Measurements from ENCODE around the gene KCNK7.
"Not testable (repeated sequence)": the region's sequence is repeated elsewhere in the genome, so short reads cannot be mapped to it uniquely, and the experiment has no call there.

The KCNK7 gene

DNA sequence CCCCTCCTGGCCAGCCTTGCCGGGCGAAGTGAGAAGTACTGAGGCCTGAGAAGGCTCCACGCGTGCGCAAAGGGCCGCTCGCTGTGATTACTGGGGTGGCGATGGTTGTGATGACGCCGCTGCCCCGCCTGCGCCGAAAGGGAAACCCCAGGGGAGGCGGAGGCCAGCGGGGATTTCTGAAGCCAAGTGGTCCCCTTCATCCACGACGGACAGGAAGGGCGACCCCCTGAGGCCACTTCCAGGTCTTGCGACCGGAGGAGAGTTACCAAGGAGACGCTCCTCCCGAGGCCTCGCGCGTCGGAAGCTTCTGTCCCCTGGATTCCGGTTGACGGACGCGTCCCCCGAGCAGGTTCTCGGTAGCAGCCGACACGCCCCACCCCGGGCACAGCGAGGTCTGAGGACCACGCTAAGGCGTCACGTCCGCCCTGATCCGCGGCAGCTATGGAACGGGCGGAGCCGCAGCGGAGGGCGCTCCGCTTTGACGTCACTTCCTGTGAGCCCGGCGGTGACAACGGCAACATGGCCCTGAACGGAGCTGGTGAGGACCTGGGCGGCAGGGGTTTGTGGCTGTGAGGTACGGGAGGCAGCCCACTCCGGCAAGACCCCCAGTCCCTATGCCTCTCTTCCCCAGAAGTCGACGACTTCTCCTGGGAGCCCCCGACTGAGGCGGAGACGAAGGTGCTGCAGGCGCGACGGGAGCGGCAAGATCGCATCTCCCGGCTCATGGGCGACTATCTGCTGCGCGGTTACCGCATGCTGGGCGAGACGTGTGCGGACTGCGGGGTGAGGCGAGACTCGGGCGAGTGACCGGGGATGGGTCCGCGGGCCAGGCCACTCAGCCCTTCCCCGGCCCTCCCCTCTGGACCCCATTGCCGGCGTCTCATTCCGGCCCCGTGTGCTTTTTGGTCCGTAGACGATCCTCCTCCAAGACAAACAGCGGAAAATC is 25.4 kb downstream of the KCNK7 start, which contains the start of gene ZNRD2:
ZNRD2 (plus strand) TSS at position 505 of the 946 bp plus-strand sequence; CDS start at position 520, 15 bp downstream.
- no peak for TF ChIP-seq JUND (IDR thresholded peaks at IDR 0.05; ENCODE audit: low read depth)
- DNase-seq (ENCODE audit: low read depth in 1 of 2, low spot score in 1 of 2) = peak; percentile 99
- in situ Hi-C loops (cut with HindIII; ENCODE audit: low pct_unique_long_range_greater_than_20kb, low sequenced_read_pairs) = no loop called here

DNA sequence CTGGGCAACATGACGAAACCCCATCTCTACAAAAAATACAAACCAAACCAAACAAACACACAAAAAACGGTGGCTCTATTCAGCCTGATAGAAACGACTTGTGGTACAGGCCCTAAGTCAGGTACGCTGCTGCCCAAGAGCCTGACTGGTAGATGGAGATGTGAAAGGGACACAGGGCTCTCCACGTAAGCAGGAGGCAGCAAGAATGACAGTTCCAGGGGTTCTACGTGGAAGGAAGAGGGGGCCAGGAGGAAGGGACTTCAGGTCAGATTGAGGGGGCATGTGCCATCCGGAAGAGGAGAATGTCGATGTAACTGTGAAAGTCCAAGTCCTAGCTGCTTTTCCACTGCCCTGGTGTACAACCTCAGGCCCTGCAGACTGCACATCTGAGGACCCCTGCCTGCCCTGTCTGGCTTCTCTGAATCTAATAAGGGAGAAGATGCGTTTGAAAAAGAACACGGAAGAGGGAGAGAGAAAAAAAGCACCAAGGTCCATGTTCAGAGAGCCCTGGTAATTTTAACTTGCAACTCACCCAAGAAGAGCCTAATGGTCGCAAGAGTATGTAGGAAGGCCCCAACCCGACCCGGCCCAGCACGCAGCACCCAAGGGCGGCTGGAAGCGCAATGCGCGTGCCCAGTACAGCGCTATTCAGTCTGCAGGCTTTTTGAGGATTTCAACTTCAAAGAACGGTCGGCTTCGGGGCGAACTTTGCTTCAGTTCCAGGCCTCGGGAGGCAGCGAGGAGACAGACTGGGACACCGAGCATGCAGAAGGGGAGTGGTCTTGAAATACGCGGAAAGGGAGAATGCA is 26.2 kb downstream of the KCNK7 start:
- no peak for DNase-seq (ENCODE audit: low read depth in 1 of 2, low spot score in 1 of 2)
- no peak for TF ChIP-seq JUND (IDR thresholded peaks at IDR 0.05; ENCODE audit: low read depth)
- in situ Hi-C loops (cut with HindIII; ENCODE audit: low pct_unique_long_range_greater_than_20kb, low sequenced_read_pairs) = no loop called here

DNA sequence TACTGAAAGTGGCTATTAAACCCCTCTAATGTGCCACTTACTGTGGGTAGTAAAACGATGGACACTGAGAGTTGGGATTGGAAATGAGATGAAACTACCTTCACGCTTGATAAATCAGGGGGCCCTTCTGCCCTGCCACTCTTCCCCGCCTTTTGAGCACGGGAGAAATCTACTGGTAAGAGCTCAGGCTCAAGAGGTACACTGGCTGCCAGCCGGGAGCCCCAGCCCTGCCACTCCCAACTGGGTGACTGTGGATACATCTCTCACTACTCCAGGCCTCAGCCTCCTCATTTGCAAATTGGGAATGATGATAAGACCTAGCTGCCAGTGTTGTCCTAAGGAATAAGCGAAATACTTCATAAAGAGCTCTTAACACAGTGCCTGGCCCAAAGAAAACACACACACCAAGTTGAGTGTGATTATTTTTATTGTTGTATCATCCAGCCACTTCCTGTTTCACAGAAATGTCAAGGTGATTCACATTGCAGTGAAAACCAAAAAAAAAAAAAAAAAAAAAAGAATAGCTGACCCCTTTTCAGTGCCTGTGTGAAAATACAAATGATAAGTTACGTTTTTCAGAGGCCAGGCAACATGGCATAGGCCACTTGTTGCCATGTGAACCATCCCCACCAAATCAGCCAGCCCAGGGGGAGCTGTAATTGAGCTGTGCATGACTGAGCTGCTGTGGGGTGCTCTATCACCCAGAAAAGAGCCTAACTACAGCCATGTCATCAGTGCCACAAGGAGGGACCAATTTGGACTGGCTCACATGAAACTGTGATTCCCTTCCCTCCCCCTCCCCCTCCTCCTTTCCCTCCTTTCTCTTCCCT is 29.8 kb downstream of the KCNK7 start:
- in situ Hi-C loops (cut with HindIII; ENCODE audit: low pct_unique_long_range_greater_than_20kb, low sequenced_read_pairs) = no loop called here
- DNase-seq (ENCODE audit: low read depth in 1 of 2, low spot score in 1 of 2) = no peak
- TF ChIP-seq JUND (IDR thresholded peaks at IDR 0.05; ENCODE audit: low read depth) = no peak

DNA sequence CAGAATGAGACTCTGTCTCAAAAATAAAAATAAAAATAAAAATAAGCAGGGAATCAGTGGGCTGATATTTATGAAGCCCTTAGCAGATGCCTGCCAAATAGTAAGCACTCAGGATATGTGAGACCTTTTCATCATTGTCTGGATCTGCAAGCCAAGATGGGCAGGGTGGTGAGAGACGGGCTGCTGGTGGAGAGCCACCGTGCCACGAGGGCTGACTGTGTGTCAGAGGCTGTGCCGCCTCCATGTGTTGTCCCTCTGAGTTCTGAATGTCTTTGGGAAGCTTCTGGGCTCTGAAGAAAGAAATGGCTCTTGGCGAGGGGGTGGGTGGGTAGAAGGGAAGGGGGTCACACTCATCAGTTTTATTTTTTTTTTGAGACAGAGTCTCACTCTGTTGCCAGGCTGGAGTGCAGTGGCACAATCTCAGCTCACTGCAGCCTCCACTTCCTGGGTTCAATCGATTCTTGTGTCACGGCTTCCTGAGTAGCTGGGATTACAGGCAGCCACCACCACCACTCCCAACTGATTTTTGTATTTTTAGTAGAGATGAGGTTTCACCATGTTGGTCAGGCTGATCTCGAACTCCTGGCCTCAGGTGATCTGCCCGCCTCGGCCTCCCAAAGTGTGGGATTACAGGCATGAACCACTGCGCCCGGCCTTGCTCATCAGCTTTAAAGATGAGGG is 30.6 kb downstream of the KCNK7 start:
- DNase-seq (ENCODE audit: low read depth in 1 of 2, low spot score in 1 of 2); in situ Hi-C loops (cut with HindIII; ENCODE audit: low pct_unique_long_range_greater_than_20kb, low sequenced_read_pairs): not testable (repeated sequence)

DNA sequence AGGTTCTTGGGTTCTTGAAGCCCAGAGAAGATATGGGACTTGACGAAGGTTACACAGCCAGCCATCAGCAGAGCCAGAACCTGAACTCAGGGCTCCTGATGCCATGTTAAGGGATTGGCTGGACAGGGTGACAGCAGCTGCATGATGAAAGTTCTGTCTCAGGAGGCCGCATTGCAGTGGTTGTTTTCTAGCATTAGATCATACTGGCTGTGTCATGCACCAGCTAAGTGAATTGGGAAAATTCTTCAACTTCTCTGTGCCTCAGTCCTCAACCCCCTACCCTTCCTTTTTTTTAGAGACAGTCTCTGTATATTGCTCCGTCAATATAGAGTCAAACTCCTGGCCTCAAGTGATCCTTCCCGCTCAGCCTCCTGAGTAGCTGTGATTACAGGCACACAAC is 32.0 kb downstream of the KCNK7 start:
- TF ChIP-seq JUND (IDR thresholded peaks at IDR 0.05; ENCODE audit: low read depth) = no peak
- in situ Hi-C loops (cut with HindIII; ENCODE audit: low pct_unique_long_range_greater_than_20kb, low sequenced_read_pairs) = no loop called here
- DNase-seq (ENCODE audit: low read depth in 1 of 2, low spot score in 1 of 2) = no peak

DNA sequence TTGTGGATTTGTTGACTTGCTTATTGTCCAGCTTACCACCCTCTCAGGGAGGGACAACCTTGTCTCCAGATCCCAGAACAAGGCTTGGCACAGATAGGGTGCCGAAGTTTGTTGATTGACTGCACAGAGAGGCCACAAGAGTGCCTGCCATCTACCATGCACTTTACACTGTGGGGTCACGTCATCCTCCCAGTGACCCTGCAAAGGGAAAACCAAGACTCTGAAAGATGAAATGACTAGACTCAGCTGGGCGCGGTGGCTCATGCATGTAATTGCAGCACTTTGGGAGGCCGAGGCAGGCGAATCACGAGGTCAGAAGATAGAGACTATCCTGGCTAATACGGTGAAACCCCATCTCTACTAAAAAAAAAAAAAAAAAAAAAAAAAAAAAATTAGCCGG is 32.8 kb downstream of the KCNK7 start:
- no peak for DNase-seq (ENCODE audit: low read depth in 1 of 2, low spot score in 1 of 2)
- TF ChIP-seq JUND (IDR thresholded peaks at IDR 0.05; ENCODE audit: low read depth) = no peak
- in situ Hi-C loops (cut with HindIII; ENCODE audit: low pct_unique_long_range_greater_than_20kb, low sequenced_read_pairs) = no loop called here

DNA sequence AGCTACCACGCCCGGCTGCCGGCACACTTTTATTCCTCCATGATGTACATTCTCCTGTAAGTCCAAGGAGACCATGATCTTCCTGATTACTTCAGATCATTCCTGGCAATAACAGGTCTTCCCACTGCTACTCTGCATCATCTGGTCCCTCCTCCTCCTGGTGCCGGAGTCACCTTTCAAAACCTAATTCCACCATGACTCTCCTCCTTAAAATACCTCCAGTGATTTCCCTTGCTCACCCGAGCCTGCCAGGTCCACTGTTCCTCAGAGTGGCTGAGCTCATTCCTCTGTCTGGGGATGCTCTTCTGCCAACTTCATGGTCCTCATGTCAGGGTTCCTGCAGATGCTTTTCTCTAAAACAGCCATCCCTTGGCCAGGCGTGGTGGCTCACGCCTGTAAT is 33.6 kb downstream of the KCNK7 start:
- TF ChIP-seq JUND (IDR thresholded peaks at IDR 0.05; ENCODE audit: low read depth) = no peak
- no peak for DNase-seq (ENCODE audit: low read depth in 1 of 2, low spot score in 1 of 2)
- in situ Hi-C loops (cut with HindIII; ENCODE audit: low pct_unique_long_range_greater_than_20kb, low sequenced_read_pairs) = no loop called here

DNA sequence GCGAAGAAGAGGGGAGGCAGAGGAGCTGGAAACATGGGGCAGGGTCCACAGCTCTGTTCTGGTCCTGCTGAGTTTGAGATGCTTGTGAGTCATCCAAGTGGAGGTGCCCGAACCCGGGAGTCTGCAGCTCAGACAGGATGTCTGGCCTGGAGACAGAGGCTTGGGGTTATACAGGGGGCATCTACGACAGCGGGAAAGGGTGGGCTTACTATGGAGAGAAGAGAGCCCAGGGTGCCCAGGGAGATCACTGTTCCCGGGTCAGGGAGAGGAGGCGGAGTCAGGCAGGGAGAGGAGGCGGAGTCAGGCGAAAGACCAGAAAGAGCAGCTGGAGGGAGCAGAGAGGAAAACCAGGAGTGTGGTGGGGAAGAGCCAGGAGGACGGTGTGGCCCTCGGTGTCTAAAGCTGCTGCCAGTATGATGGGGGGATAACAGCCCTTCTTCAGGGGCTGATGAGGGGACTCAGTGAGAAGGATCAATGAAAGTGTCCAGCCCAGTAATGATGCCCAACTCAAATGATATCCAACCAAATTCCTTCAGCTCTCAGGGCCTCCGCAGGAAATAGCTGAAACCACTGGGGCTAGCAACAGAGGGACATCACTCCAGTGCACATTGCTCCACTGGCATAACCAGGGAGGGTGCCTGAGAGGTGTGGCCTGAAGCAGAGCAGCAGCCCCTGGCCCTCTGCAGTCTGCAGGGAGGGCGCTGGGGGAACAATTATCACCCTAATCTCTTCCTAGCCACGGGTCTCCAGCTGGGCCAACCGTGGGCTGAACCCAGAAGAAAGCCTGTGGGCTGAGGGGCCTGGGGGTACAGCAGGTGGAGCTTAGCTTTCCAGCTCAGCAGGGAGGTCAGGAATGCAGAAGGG is 34.8 kb downstream of the KCNK7 start:
- peak in 1 of 2 experiments; percentile 46 for DNase-seq (ENCODE audit: low read depth in 1 of 2, low spot score in 1 of 2)
- no peak for TF ChIP-seq JUND (IDR thresholded peaks at IDR 0.05; ENCODE audit: low read depth)
- in situ Hi-C loops (cut with HindIII; ENCODE audit: low pct_unique_long_range_greater_than_20kb, low sequenced_read_pairs) = no loop called here

DNA sequence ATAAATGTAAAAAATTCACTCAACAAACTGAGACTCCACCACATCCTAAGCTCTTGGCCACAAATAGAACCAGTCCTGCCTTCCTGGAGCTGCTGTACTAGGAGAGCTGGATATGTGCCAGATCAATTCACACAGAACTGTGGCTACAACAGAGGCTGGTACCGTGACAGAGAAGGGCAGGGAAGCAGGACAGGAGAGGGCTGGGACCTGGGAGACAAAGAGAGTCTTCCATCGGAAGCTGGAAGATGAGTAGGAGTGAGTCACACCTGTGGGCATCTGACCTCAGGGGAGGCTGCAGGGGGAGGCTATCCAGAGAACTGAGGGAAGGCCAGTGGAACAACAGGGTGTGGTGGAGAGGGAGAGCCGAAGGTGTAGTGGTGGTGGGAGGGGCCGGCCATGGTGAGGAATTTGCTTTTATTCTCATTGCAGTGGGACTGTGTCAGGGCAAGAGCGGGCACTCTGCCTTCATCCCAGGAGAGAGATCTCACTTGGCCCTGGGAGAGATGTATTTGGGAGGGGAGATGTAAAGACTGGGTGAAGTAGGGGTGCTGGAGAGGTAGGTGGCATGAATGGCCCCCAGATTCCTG is 35.6 kb downstream of the KCNK7 start:
- in situ Hi-C loops (cut with HindIII; ENCODE audit: low pct_unique_long_range_greater_than_20kb, low sequenced_read_pairs) = no loop called here
- peak in 1 of 2 experiments; percentile 59 for DNase-seq (ENCODE audit: low read depth in 1 of 2, low spot score in 1 of 2)
- no peak for TF ChIP-seq JUND (IDR thresholded peaks at IDR 0.05; ENCODE audit: low read depth)

DNA sequence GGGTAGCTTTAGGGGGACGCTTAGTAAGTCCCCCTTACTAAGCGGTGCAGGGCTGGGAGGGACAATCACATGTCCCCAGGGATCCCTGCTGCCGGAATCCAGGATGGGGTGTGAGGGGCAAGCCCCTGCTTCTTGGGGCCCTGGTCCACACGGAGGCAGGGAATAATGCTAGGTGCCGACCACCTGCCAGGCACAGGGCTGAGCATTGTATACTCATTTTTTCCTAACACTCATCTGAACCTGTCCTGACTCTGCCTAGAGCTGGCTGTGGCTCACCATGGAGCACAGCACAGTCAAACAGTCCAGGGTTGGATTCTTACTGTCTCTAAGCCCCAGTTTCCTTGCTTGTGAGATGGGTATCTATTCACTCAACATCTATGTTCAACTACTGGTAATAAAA is 36.1 kb downstream of the KCNK7 start:
- TF ChIP-seq JUND (IDR thresholded peaks at IDR 0.05; ENCODE audit: low read depth) = no peak
- in situ Hi-C loops (cut with HindIII; ENCODE audit: low pct_unique_long_range_greater_than_20kb, low sequenced_read_pairs) = no loop called here

More for the DNA sequence above, 36.1 kb downstream of the KCNK7 start:
- DNase-seq (ENCODE audit: low read depth in 1 of 2, low spot score in 1 of 2) = no peak
